GM19452 (cell line): Measurements from ENCODE around the gene RCBTB1.
A peak's percentile ranks its signal among the peaks of the same experiment; 100 is the strongest.
"Not testable (repeated sequence)": the region's sequence is repeated elsewhere in the genome, so short reads cannot be mapped to it uniquely, and the experiment has no call there.

Experiments
- ATAC-seq: cut with Tn5 transposase; IDR thresholded peaks from one replicate; pipeline ENCODE4 v1.9.1; 2021; ENCODE audit not compliant: unreplicated experiment

The RCBTB1 gene

GRCh38 chr13:49606747-49607648 lies 21.6 kb upstream of the RCBTB1 start:
- ATAC-seq: peak; percentile 96

DNA sequence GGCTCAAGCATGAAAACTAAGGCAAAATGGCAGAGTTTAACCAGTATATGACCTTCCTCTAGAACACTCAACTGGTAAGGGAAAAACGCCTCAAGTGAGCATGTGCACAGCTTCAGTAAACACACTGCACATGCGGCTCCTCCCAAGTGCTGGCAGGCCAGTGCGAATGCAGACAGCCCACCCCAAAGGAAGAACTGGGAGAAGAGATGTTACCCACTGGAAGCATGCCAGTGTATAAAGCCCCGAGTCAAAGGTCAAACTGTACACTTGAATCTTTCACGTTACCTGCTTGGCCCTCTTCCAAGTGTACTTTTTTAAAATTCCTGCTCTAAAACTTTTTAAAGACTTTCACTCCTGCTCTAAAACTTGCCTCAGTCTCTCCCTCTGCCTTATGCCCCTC lies 19.2 kb upstream of the RCBTB1 start:
- no peak for ATAC-seq

- not testable (repeated sequence) for ATAC-seq
Observed at GRCh38 chr13:49602615-49603014, 17.3 kb upstream of the RCBTB1 start.

DNA sequence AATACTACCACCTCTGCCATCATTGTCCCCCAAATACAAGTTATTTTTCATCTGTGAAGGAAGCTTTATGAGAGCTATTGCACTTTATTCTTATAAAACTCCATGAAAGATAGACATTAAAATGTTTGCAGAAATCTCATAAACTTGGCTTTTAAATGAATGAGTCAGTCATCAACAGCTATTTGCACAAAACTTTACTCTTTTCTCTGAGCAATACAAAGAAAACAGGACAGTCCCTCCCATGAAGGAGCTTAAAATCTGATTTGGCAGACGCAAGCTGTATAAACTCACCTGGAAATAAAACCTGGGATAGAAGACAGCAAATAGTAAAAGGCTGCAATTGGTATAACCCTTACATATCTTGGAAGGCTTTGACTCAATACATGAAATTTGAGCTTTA lies 16.6 kb upstream of the RCBTB1 start:
- ATAC-seq: no peak

DNA sequence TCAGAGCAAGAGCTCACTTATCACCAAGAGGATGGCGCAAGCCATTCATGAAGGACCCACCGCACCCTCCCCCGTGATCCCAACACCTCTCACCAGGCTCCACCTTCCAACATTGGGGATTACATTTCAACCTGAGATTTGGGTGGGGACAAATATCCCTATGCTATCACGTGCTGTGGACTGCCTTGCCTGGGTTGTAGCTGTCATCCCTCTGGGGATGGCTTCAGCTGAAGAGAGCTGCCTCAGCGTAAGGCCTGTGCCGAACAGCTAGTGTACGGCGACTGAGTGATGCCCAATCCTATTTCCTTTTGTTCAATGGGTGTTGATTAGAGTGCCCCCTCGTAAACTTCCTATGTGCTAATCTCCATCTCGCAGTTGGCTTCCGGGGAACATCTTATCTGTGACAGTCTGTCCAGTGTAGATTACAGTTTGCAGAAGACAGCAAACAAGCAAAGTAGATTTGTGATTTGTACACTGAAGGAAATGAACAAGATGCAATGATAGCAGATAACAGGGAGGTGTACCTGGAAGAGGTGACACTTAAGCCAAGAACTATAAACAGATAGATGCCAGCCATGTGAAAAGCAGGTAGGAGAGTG lies 11.8 kb upstream of the RCBTB1 start:
- ATAC-seq: no peak

GRCh38 chr13:49596221-49596620 lies 10.9 kb upstream of the RCBTB1 start:
- ATAC-seq: no peak

- no peak for ATAC-seq
Observed at GRCh38 chr13:49594576-49594975, 9.2 kb upstream of the RCBTB1 start.

DNA sequence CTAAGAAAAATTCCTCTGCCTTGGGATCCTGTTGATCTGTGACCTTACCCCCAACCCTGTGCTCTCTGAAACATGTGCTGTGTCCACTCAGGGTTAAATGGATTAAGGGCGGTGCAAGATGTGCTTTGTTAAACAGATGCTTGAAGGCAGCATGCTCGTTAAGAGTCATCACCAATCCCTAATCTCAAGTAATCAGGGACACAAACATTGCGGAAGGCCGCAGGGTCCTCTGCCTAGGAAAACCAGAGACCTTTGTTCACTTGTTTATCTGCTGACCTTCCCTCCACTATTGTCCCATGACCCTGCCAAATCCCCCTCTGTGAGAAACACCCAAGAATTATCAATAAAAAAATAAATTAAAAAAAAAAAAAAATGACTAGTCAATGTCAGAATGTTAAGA lies 8.5 kb upstream of the RCBTB1 start:
- ATAC-seq: not testable (repeated sequence)

DNA sequence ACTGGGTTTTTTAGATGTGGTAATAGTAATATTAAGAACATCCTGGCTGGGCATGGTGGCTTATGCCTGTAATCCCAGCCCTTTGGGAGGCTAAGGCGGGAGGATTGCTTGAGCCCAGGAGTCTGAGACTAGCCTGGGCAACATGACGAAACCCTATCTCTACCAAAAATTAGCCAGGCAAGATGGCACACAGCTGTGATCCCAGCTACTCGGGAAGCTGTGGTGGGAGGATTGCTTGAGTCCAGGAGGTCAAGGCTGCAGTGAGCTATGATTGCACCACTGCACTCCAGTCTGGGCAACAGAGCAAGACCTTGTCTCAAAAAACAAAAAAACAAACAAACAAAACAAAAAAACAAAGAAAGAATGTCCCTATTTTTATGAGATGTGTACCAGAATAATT lies 5.4 kb upstream of the RCBTB1 start:
- ATAC-seq: not testable (repeated sequence)

DNA sequence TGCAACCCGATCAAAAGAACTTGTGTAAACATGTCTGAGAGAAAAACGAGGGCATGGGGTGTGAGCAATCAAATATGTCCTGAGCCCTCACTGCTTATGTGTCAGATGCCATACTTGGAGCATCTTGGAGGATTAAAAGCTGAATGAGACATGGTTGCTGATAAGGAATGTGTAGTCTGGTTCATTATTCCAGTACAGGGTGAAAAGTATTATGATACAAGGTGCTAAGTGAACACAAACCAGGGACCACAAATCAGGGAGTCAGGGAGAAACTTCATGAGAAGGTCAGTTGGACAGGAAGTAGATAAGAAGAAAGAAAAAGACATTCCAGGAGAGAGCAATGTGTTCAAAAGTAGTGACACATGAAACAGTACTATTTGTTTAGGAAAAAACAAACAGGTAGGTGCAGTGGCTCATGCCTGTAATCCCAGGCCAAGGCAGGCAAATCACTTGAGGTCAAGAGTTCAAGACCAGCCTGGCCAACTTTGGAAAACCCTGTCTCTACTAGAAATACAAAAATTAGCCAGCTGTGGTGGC lies 2.0 kb upstream of the RCBTB1 start:
- no peak for ATAC-seq

GRCh38 chr13:49586717-49587116 lies 1.4 kb upstream of the RCBTB1 start:
- no peak for ATAC-seq

GRCh38 chr13:49584771-49585182 lies 581 bp downstream of the RCBTB1 start:
- ATAC-seq: peak; percentile 12

- ATAC-seq: no peak
Observed at GRCh38 chr13:49580980-49581680, 4.2 kb downstream of the RCBTB1 start.

DNA sequence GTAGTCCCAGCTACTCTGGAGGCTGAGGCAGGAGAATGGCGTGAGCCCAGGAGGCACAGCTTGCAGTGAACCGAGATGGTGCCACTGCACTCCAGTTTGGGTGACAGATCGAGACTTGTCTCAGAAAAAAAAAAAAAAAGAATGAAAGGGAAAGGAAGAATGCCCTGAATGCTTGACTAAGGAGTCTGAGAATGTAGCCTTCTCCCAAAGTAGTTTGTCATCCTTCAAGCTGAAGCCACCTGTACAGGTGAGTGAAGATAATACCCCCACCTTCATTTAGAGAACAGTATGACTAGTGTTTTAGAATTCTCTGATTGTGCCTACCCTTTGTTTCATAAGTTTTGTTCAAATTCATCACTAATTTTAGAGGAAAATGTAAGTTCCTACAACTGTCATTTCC lies 5.9 kb downstream of the RCBTB1 start:
- ATAC-seq: no peak

DNA sequence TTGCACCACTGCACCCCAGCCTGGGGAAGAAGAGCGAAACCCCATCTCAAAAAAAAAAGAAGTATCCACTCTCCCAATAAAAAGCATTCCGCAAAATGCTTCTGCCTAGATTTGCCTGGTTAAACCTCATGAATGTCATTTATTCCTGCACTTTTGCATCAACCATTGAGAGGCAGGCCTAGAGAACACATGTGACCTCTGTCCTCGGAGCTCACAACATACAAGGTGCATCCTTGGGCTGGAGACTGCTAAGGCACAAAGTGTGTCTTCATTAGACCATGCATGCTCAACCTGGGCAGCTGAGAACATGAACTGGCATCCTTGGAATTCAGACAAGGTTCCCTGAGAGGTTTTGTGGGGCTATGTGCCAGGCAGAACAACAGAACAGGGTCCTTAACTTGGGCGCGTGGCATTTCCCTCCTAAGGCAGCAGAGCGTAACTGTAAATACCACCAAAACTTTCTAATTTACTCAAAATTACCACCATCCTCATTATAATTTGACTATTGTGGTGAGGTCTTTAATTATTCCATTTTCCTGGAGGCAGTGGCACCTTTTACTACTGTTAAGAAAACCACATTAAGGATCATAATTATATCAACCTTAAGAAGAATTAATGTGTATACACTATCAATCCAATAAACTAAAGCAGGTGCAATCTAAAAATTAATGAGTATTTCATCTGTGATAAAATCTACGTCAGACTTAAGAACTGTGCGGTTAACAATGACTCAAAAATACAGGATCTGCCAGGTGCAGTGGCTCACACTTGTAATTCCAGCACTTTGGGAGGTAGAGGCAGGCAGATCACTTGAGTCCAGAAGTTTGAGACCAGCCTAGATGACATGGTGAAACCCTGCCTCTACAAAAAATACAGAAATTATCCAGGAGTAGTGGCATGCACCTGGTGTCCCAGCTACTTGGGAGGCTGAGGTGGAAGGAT lies 13.8 kb downstream of the RCBTB1 start:
- ATAC-seq: peak; percentile 60

DNA sequence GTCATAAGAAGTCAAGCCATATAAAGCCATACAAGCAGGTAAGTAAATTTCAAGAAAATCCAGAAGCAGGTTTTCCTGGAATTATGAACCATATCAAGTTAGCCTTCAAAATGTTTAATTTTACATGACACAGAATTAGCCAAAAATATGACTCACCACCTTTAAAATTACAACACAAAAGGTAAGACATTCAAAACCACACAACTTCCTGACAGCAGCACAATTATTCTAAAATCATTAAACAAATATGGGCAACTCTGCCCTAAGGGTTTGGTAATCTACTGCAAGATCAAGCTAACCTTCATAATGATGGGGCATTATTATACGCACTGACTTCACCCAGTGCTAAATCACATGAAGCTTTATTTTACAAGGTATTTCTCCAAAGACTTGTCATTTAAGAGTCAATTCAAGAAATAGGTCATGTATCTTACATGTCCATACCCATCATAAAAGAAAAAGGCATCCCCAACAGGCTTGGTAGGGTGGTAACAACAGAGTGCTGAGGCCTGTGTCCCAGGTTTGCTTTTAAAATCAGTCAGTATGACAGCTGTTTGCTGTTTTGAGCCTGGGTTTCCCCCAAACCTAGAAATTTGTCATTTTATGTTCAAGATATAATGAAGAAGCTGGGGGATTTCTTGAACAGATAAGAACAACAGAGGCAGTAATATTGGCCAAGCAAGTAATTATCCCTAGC lies 15.2 kb downstream of the RCBTB1 start:
- no peak for ATAC-seq

GRCh38 chr13:49567491-49567890 lies 17.9 kb downstream of the RCBTB1 start:
- no peak for ATAC-seq

DNA sequence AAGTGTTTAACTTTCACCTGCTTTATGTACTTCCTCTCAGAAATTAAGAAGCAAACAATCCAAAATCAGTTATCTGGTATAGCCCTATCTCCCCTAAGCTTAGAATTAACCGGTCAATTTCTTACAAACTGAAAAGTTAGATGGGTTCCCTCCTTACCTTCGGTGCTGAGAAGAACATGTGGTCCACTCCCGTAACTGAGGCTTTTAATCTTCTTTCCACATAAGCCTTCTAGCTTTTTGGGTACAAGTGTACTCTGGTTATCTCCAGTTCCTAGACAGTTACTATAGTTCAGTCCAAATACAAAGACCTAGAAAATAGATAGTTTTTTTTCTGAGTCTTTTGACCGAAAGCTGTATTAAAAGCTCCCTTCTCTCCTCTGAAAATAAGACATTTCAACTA lies 18.9 kb downstream of the RCBTB1 start:
- ATAC-seq: no peak

DNA sequence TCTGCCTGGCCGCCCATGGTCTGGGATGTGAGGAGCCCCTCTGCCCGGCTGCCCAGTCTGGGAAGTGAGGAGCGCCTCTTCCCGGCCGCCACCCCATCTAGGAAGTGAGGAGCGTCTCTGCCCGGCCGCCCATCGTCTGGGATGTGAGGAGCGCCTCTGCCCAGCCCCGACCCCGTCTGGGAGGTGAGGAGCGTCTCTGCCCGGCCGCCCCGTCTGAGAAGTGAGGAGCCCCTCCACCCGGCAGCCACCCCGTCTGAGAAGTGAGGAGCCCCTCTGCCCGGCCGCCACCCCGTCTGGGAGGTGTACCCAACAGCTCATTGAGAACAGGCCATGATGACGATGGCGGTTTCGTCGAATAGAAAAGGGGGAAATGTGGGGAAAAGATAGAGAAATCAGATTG lies 19.9 kb downstream of the RCBTB1 start:
- not testable (repeated sequence) for ATAC-seq

GRCh38 chr13:49563516-49563915 lies 21.8 kb downstream of the RCBTB1 start:
- no peak for ATAC-seq
